Activated CD4-positive, alpha-beta T cell treated with anti-CD3 and anti-CD28 coated beads, Interleukin-2, amount 50 U/mL, for 16 hours (primary cell): ENCODE data around the gene KRTCAP2.
A peak's percentile ranks its signal among the peaks of the same experiment; 100 is the strongest.
"Not testable (repeated sequence)": the region's sequence is repeated elsewhere in the genome, so short reads cannot be mapped to it uniquely, and the experiment has no call there.

ENCODE experiments used
- DNase-seq: peaks from one replicate; pipeline ENCODE4 v3.0.0-alpha.2; 2020

The KRTCAP2 gene

DNA sequence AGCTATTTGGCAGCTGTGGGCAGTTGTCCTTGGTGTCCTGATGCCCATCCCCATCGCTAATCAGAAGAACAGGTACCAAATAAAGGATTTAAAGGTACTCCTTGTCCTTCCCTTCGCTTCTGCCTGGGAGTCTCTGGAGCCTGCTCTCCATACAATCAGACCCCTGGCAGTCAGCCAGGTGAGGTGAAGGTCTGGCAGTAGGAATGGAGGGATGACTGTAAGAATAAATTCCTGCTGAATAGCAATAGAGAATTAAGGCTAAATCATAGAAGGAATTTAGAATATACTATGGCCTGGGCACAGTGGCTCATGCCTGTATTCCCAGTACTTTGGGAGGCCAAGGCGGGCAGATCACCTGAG is 25.4 kb upstream of the KRTCAP2 start:
- DNase-seq: no peak

- DNase-seq: no peak
Measured at GRCh38 chr1:155197901-155198546, 24.9 kb upstream of the KRTCAP2 start.

GRCh38 chr1:155196893-155197638 is 24.0 kb upstream of the KRTCAP2 start:
- no peak for DNase-seq

DNA sequence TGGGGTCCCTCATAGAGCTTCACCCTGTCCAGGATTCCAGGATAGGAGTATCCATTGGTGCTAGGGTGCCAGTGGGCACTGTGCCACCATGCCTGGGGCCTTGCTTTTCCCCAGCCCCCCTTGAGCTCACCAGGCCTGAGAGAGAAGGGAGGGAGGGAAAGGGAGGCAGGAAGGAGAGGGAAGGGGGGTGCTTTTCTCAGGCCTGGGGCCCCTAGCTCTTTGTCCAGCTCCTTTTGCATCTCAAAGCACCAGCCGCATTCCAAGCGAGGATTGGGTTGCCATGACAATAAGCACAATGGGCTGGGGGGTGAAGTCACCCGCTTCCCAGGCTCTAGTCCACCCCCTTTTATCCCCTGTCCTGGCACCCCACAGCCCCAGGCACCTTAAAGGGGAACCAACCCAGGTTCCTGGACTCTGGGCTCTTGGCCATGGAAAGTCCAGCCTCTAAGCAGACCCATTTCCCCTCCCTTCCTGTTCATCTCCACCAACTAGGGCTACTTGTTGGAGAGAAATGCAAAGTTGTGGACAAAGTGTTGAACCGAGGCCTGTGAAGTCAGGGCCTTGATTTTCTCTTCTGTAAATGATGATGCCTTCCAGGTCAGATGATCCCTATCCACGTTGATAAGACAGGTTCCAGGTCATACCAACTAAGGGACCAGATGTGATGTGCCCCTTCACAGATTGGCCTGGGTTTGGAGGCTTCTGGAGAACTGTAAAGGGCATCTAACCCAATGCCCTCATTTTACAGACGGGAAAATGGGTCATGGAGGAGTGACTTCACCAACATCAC is 23.2 kb upstream of the KRTCAP2 start:
- DNase-seq: no peak

DNA sequence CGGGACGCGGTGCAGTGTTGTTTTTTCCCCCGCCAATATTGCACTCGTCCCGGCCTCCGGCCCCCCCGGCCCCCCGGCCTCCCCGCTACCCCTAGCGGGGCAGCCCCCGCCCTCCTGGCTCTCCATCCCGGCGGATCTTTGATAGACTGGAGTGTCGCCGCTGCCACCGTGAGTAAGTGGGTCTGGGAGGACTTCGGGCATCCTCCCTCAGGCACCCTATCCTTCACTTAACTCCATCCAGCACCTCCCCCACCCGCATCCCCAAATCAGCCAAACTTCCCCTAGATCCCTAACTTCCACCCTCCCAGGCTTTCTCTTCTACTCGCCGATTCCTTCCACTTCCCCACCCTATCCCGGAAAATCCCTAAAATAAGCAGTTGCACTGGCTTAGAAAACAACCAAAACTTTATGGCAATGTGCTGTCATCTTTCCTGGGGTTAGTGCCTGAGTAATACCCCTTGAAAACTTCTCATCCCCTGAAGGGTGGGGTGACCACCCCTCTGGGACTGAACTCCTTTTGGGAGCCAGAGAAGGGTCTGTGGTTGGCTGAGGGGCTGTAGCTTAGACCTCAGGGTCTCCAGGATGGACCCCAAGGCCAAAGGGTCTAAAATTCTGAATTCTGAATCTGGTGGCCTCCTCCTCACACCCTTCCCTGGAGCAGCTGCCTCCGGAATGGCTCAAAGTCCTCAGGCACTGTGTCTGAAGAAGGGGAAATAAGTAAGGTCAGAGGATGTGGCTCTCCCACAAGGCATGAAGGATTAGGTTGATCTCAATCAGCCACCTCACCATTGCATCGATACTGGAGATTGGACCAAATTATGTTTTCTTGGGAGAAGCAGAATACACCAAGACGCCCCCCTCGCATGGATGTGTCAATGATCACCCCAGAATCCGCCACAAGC is 22.3 kb upstream of the KRTCAP2 start:
- no peak for DNase-seq

- DNase-seq: not testable (repeated sequence)
Measured at GRCh38 chr1:155193991-155194240, 20.8 kb upstream of the KRTCAP2 start.

DNA sequence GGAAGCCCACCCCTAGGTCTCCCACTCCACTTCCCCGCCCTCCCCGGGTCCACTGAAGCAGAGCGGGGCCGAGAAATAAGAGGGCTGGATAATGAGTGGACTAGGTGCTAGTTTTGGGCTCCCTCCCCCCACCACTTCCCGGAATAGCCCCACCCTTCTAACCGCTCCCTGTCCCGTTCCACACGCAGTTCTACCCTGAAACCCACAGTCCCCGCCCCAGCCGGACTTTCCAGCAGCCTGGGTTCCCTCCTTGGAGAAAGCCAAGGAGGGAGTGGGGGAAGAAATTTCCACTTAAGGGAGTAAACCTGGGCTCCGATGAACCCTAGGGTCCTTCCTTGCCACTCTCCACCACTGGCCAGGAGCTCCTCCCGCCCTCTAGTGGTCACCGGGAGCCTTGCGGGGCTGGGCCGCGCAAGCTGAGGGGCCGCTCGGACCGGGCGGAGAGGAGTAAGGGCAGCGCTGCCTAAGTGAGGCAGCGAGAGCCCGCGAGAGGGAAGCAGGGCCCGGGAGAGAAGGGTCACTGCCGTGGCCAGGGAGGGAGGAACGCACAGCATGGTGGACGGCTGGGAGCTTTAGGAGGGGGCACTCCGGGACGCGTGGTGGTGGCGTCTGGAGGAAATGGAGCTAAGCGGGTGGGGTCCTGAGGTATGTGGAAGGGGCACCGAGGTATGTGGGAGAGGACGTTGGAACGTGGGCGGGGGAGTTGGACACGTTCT is 20.3 kb upstream of the KRTCAP2 start:
- DNase-seq: peak; percentile 87

GRCh38 chr1:155192346-155193274 is 19.5 kb upstream of the KRTCAP2 start:
- peak; percentile 39 for DNase-seq

DNA sequence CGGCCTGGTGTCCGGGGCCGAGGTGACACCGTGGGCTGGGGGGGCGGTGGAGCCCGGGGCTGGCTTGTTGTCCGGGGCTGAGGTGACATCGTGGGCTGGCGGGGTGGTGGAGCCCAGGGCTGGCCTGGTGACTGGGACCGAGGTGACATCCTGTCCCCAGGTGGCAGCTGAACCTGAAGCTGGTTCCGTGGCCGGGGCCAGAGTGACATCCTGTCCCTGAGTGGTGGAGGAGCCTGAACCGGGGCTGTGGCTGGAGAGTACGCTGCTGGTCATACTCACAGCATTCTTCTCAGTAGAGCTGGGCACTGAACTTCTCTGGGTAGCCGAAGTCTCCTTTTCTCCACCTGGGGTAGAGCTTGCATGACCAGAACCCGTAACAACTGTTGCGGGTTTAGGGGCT is 18.8 kb upstream of the KRTCAP2 start:
- no peak for DNase-seq

DNA sequence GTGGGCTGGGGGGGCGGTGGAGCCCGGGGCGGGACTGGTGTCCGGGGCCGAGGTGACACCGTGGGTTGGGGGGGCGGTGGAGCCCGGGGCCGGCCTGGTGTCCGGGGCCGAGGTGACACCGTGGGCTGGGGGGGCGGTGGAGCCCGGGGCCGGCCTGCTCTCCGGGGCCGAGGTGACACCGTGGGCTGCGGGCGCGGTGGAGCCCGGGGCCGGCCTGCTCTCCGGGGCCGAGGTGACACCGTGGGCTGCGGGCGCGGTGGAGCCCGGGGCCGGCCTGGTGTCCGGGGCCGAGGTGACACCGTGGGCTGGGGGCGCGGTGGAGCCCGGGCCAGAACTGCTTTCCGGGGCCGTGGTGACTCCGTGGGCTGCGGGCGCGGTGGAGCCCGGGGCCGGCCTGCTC is 16.8 kb upstream of the KRTCAP2 start:
- not testable (repeated sequence) for DNase-seq

DNA sequence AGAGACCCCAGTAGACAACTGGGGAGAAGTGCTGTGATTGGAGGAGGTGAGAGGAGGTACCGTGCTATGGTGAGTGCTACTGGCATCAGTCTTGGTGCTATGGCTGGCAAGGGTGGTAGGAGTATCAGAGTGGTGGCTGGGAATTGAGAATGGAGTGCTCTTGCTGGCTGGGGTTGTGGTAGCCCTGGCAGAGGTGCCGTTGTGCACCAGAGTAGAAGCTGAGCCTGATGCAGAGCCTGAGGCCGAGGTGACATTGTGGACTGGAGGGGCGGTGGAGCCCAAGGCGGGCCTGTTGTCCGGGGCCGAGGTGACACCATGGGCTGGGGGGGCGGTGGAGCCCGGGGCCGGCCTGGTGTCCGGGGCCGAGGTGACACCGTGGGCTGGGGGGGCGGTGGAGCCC is 15.2 kb upstream of the KRTCAP2 start:
- no peak for DNase-seq

DNA sequence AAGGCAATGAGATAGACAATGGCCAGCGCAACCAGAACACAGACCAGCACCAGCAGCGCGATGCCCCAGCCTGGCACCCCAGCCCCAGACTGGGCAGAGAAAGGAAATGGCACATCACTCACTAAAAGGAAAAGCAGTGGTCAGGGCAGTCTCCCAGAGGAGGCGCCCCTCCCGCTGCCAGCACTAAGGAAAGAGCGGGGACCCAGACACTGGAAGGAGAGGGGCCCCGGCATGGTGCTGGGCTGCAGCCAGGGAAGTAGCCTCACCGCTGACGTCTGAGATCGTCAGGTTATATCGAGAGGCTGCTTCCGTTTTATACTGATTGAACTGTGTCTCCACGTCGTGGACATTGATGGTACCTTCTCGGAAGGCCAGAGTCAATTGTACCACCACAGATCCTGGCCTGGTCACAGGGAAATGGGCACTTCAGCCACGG is 14.4 kb upstream of the KRTCAP2 start:
- no peak for DNase-seq

GRCh38 chr1:155186794-155187455 is 13.8 kb upstream of the KRTCAP2 start:
- DNase-seq: no peak

GRCh38 chr1:155186067-155186793 is 13.1 kb upstream of the KRTCAP2 start:
- no peak for DNase-seq

DNA sequence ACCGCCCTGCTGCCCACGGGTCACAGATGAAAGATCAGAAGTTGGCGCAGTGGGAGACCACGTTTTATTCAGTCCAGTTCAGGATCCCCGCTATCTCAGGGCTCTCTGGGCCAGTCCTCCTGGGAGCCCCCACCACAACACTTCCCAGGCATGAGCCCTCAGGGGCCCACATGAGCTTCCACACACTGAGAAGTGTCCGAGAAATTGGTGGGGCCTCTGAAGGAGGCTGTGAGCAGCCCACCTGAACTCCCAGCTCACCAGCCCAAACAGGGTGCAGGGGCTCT is 12.6 kb upstream of the KRTCAP2 start:
- DNase-seq: no peak

DNA sequence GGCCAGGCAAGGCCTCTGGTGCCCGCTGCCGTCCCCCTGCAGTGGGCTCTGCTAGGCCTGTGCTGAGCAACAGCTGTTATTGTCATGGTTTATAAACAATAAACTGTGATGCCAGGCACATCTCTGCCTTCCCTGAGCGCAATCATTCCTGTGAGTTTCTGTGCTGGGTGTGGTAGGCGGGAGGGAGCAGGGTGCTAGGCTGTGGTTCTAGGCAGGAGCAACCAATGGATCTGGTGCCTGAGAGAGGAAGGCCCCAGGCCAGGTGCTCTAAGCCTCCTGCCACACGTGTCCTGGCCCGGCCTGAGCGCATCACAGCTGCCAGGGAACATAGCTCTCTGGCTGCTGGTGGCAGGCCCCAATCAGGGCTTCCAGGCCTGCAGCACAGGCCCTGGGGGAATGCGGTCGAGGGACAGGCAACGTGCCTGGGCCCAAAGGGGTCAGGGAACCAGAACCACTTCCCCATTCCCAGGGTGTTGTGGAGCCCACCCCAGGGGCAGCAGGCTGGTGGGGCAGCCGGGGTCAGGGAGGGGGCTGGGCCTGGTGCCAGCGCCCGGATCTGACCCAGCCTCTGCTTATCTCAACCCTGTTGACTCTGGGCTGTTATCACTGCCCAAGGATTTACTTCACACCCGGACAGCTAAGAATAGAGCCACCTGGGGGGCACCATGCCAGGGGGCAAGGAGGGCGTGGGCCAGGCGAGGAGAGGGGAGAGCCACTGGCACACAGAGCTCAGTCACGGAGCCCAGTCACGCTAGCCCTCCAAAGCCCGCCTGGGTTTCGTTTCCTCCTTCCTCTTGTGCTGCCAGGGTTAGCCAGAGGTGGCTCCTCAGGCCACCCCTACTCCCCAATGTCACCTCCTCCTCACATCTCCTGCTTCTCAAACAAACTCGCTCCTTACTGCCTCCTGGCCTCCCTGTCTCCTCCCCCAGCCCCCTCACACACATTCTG is 12.0 kb upstream of the KRTCAP2 start:
- DNase-seq: no peak

DNA sequence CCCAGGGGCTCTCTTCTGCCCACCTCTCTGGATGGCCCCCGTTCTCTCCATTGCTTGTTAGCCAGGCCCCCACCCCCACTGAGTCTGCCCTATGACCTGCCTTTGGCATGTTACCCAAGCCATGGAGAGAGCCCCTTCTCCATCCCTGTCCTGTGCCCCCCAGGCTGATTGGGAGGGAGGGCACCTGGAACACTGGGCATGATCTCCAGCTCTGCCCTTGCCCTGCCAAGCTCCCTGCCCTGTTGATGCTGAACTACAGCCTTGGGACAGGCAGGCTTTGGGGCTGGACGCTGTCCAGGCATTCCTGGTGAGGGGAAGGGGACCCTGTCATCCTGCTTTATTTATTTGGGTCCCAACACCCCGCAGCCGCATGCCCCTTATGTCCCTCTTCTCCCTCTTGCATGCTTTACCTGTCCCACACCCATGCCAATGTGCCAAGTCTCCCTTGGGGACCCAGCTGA is 11.3 kb upstream of the KRTCAP2 start:
- no peak for DNase-seq

DNA sequence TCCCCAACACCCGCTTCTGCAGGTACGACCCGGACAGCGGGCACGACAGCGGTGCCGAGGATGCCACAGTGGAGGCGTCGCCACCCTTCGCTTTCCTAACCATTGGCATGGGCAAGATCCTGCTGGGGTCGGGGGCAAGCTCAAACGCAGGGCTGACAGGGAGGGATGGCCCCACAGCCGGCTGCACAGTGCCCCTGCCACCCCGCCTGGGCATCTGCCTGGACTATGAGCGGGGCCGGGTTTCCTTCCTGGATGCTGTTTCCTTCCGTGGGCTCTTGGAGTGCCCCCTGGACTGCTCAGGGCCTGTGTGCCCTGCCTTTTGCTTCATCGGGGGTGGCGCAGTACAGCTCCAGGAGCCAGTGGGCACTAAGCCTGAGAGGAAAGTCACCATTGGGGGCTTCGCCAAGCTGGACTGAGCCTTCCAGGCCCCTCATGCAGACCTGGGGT is 10.7 kb upstream of the KRTCAP2 start:
- DNase-seq: no peak

DNA sequence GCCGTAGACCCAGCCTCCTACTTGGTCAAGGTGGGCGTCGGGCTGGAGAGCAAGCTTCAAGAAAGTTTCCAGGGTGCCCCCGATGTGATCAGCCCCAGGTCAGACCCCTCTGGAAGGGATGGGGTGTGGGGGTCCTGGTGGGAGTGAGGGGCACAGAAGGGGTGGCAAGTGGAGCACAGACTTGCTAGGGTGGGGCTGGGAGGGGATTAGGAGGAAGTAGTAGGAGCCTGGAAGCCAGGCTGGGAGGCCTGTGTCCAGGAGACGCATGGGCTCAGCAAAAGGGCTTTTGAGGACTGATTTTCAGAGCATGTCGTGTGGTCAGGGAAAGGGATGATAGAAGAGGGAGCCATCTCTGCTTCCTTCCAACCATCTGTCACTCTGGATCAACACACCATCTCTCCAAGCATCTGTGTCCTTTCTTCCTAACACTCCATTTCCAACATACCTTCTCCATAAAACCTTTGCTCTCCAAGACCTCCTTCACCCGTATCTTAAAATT is 9.0 kb upstream of the KRTCAP2 start:
- no peak for DNase-seq
